ENCODE results near the gene GREB1.

- no peak for TF ChIP-seq CTCF (IDR thresholded peaks at IDR 0.05; ENCODE audit: low read length)
- TF ChIP-seq EZH2 (IDR thresholded peaks at IDR 0.05; ENCODE audit: borderline replicate concordance, low read length): no peak
These were observed 15.9 kb upstream of the GREB1 start for GRCh38 chr2:11517906-11518305.
